Dermis microvascular lymphatic vessel endothelial cell (primary cell): Measurements from ENCODE around the gene GPR176. TPM values are rescaled to one million over a fixed set of nuclear protein-coding genes. Genes with fewer than 3 reads are reported as not detected.

Source experiments
- DNase-seq, 2 donors: peaks; one replicate each; pipeline versions ENCODE4 v3.0.0 to v3.0.0-alpha.2; 2010; ENCODE audit warnings: low read depth in 2 of 2
- total RNA-seq: library from RNA; depleted of rRNA; stranded (reverse); fragments of >200 nt; gene quantifications from 2 replicates; pipeline ENCODE4 v1.2.1, GENCODE V29; 2014

Gene GPR176
- total RNA-seq: 4.3 and 8.5 TPM in 2 replicates

- peak in 1 of 2 donors; percentile 88 for DNase-seq
These were observed at the start of gene GPR176 for GRCh38 chr15:39919748-39920509. GPR176 (minus strand) TSS chr15:39920266; CDS start chr15:39920026, 240 bp downstream.

GRCh38 chr15:39969002-39969394, 48.9 kb upstream of the GPR176 start:
- no peak for DNase-seq

- DNase-seq: no peak
These were observed 48.4 kb upstream of the GPR176 start for GRCh38 chr15:39968273-39969001.

- DNase-seq: no peak
These were observed 46.5 kb upstream of the GPR176 start for GRCh38 chr15:39966521-39966920.

DNA sequence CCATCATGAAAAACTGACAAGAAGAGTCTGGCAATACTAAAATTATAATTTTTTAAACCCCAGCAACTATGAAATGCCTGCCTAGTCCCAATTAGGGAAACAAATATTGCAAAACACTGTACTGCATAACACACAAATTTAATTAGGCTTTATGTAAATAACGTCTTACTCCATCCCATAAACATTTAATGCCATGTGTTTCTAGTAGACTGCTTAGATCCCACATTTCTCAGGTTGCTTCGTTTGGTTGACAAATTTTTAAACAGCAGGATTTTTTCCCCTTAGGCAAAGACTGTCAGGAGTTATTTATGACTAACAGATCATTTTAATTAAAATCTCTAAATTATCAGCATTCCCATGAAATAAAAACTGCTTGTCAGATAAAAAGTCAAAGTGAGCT, 43.7 kb upstream of the GPR176 start:
- no peak for DNase-seq

DNA sequence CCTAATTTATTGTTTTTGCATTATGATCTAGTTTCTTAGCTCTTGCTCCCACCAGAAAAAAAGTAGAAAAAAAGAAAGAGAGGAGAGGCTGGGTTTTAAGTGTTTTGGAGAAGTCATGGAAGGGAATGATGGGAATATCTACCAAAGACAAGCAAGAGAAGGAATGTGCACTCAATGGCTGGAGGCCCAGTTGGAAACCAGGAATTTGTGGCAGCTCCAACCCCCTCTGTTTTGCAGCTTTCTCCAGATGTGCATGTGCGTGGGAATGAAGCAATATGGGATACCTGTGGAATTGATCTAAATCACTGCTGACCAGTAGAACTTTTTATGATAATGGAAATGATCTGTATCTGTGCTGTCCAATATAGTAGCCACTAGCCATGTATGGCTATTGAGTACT, 41.0 kb upstream of the GPR176 start:
- no peak for DNase-seq

GRCh38 chr15:39960411-39960810, 40.3 kb upstream of the GPR176 start:
- no peak for DNase-seq

DNA sequence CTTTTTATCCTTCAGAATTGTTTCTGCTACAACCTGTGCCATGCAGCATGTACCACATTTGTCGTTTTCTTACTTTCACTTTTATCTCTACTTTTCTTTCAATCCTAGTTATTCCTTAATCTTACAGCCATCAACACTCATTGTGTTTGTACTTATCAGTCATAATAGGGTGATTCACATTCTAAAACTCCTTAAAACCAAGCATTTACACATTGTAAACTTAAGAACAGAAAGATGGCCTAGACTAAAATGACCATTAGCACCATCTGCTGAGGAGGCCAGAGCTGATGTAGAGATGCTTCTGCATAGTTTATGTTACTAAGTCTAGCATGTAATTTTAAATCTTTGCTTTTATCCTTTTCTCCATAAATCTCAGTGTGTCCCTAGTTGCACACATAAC, 39.3 kb upstream of the GPR176 start:
- DNase-seq: no peak

- DNase-seq: no peak
These were observed 37.4 kb upstream of the GPR176 start for GRCh38 chr15:39957481-39957880.

DNA sequence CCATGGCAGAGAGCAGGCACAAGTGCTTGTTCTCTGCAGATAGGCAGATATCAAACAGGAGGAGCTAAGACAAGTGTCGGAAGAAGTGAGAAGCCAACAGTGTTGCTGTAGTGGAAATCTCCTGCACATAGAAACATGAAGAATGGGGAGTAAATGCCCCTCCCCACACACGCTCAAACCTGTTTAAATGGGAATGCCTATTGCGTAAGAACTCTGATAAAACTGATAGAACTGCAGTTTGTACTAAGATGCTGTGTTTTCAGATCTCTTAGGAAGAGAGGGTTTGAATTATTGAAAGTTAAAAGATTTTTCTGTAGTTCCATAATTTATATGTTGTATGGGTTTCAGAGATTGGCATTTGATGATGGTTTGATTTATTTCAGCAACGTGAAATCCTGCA, 33.5 kb upstream of the GPR176 start:
- DNase-seq: no peak

DNA sequence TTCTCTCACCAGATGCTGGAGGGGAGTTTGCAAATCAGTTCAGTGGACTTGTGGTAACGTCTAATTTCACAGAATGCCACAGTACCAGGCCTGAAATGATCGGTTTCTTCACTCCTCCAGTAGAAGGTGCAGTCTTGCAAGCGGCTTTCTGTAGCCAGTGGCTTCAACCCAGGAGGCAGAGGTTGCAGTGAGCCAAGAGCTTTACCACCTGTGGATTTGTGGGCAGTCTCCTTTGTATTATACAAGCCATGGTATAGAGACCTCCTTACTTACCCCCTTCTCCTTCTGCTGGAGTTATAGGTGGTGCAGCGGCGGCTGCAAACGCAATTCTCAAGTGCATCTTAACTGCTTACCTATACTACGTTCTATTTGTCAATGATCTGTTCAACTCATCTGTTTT, 31.5 kb upstream of the GPR176 start:
- DNase-seq: no peak

DNA sequence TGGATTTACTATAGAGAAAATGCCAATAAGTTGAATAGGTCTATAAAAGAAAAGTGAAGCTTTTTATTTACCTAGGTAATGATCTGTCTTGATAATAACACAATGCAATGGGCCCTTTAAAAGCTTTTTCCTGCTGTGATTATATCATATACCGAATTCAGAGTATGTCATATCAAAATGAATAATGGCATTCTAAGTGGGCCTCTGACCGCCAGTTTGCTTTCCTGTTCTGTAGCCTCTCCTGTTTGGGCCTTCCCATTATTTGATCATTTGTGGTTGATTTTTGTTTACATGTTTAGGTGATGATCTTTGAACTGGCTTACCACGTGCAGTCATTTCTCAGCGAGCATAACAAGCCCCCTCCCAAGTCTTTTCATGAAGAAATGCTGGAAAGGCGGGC, 28.8 kb upstream of the GPR176 start:
- no peak for DNase-seq

DNA sequence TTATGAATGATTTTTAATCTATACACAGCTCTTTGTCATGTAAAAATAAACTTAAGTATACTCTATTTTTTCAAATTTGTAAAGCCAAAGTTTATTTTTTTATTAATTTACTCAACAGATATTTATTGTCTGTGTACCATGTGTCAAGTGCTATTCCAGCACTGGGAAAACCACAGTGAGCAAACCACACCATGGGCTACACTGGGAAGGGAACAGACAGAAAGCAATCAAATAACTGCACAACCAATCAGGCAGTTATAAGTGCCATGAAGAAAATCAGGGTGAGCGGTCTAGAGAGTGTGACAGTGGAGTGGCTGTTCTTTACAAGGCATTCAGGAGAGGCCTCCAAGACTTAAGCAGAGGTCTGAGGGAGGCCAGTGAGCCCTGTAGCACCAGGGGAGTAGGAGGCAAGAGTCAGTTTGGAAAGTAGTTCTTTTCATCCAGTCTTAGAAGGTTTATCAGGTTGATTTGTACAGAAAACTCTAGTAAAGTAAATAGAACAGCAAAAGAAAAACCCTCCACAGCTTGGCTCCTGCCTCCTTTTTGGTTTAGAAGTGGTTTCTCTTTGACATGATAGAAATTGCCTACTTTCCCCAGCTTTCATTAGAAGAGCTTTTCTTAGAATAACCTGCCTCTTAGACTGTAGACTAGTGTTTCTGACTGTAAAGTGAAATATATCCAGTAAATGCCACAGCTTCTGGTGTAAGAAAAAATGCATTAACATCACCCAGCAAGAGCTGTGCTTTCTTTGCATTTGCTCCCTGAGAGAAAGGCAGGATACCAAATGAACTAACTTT, 27.5 kb upstream of the GPR176 start:
- no peak for DNase-seq

GRCh38 chr15:39946862-39947261, 26.8 kb upstream of the GPR176 start:
- no peak for DNase-seq

GRCh38 chr15:39944726-39945125, 24.7 kb upstream of the GPR176 start:
- no peak for DNase-seq

- DNase-seq: no peak
These were observed 22.7 kb upstream of the GPR176 start for GRCh38 chr15:39942753-39943150.

DNA sequence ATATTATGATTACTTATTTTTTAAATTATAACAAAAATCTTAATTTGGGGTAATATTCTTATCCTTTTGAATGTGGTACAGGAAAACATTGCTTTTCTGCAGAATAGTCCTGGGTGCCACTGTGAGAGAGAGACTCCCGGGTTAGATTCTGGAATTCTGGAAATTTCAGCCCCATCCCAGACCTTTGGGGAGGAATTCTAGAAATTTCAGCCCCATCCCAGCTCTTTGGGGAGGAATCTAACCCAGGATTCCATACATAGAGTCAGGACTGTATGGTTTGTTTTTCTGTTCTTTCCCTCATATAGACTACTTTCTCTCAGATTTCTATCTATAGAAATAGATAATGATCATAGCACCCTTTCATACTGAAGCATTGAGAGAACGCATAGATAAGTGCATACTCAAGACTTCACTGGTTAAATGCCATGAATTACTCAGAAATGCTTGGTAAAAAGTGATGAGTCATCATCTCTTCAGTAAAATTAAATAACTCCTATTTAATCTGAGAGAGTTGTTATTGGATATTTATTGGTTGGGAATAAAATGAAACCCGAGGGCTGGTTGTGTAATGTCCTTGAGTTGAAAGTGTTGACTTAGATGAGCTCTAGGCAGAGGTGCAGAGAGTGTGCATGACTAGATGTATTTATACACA, 22.2 kb upstream of the GPR176 start:
- no peak for DNase-seq

GRCh38 chr15:39939487-39940452, 19.7 kb upstream of the GPR176 start:
- peak; percentile 19 to 71 for DNase-seq

DNA sequence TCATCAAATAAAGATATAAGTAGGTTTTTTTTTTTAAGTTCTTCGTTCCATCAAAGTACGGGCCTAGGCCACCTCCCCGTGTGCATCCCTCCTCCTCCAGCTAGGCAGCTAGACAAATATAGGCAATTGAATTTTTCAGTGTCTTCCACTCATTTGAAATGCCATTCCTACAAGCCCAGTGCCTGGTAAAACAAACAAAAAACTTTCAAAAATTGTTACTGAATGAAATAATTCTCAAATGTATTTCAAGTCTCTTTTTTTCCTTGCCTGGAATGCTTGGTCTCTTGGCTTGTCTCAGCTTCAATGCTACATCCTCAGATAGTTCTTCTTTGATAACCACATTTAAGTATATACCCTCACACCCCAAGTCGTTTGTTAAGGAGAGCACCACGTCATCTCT, 17.6 kb upstream of the GPR176 start:
- no peak for DNase-seq

DNA sequence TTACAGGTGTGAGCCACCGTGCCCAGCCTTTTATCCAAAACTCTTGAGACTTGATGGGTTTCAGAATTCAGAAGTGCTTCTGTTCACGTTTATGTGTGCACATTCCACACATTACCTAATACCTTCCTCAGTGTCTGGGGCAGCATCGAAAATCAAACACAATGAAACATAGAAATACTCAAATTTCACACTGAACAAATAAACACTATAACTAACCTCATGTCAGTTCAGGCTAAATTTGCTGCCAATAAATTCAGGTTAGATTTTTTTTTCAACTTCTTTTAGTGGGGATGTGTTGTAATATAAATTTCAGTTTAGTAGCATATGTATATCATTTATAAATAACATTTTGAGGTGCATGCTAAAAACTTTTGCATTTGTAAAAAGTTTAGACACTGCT, 16.6 kb upstream of the GPR176 start:
- no peak for DNase-seq

- peak in 1 of 2 donors; percentile 48 for DNase-seq
These were observed 16.1 kb upstream of the GPR176 start for GRCh38 chr15:39936187-39936586.
